NCI-H1436 treated with DMSO at 0.1 percent for 48 hours (cell line): ENCODE data around the gene UVRAG.
"Not testable (repeated sequence)": the region's sequence is repeated elsewhere in the genome, so short reads cannot be mapped to it uniquely, and the experiment has no call there.

Source experiments
- DNase-seq: peaks from one replicate; lab custom pipeline; 2025; lab: John Stamatoyannopoulos, UW

UVRAG gene

GRCh38 chr11:75845324-75845723, 30.3 kb downstream of the UVRAG start:
- DNase-seq, result no peak

DNA sequence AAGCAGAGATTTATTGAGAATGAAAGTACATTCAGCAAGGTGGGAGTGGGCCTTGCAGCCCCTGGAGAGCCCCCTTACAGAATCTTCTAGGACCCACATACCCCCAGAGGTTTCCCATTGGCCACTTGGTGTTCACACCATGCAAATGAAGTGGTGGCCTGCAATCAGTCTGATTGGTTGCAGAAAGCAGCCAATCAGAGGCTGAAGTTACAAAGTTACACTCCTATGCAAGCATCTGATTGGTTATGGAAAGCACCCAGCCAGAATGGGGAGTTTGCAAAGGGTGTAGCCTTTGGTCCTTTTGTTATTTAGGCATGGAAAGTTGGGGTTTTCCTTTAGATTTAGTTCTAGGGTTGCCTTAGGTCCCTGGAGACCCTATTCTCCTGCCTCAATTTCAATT, 34.9 kb downstream of the UVRAG start:
- no peak for DNase-seq

GRCh38 chr11:75850787-75851186, 35.8 kb downstream of the UVRAG start:
- no peak for DNase-seq

GRCh38 chr11:75851203-75851602, 36.2 kb downstream of the UVRAG start:
- no peak for DNase-seq

GRCh38 chr11:75852406-75853017, 37.5 kb downstream of the UVRAG start:
- DNase-seq, result no peak

DNA sequence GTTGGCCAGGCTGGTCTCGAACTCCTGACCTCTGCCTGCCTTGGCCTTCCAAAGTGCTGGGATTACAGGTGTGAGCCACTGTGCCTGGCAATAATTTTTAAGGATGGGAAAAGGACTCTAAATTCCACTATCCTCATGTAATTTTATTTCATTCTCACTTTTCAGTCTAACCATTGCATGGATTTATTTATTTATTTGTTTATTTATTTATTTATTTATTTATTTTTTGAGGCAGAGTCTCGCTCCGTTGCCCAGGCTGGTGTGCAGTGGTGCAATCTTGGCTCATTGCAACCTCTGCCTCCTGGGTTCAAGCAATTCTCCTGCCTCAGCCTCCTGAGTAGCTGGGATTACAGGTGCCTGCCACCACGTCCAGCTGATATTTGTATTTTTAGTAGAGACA, 38.6 kb downstream of the UVRAG start:
- not testable (repeated sequence) for DNase-seq

- DNase-seq, result no peak
These were observed 39.0 kb downstream of the UVRAG start for GRCh38 chr11:75853971-75854370.

- no peak for DNase-seq
These were observed 40.2 kb downstream of the UVRAG start for GRCh38 chr11:75855206-75855605.

DNA sequence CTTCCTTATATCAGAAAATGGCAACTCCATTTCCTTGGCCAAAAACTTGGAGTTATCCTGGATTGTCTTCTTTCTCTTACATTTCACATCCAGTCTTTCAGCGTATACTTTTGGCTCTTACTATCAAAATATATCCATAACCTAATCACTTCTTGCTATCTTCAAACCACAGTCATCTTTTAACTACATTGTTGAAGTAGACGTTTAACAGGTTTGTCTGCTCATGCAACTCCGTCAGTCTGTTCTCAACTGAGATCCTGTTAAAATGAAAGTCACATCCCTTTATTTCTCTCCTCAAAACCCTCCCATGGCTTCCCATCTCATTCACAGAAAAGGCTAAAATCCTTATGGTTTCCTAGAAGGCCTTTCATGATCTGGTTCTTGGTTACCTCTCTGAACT, 41.9 kb downstream of the UVRAG start:
- DNase-seq, result no peak

DNA sequence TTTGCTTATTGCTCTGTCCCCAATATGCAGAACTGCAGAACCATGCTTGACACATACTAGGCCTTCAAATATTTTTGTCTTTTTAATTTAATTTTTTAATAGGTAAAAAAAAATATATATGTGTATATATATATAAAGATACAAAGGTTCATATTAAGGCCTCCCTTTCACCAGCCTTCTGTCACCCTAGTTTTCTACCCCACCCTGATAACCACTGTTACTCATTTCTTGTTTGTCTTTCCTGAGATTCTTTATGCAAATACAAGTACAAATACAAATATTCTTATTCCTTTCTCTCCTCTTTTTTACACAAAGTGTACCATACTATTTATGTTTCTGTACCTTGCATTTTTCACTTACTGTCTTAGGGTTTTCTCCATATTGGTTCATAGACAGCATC, 43.0 kb downstream of the UVRAG start:
- no peak for DNase-seq

- DNase-seq, result no peak
These were observed 43.6 kb downstream of the UVRAG start for GRCh38 chr11:75858613-75859012.

DNA sequence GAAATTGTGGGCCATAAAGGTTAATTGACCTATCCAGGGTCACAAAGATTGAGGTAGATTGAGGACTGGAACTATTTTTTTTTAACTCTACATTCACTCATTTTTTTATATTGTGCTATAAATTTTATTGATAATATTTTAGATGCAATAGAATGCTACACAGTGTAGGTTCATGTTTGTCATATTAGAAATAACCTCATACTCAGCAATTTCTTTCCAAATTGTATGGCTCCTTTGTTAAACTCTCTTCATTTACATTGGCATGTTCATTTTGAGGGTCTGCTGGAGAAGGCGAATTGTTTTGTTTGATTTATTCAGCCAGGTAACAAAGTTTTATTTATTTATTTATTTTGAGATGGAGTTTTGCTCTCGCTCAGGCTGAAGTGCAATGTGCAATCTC, 44.6 kb downstream of the UVRAG start:
- DNase-seq, result no peak

DNA sequence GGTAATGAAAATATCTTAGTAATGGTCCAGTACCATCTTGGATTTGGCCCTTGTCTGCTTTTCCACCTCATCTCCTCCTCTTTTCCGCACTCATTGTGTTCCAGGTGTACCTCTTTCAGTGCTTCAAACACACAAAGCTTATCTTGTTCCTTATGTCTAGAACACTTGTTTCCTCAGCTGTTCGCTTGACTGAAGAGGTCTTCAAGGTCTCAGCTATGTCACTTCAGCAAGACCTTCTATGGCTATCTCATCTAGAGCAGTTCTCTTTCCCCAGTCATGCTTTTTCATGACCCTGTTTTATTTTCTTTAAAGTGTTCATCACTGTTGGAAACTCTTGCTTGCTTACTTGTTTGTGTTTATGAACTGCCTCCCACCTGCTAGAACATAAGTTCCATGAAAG, 47.4 kb downstream of the UVRAG start:
- DNase-seq, result no peak

- no peak for DNase-seq
These were observed 52.9 kb downstream of the UVRAG start for GRCh38 chr11:75867778-75868374.

GRCh38 chr11:75868990-75869389, 54.0 kb downstream of the UVRAG start:
- DNase-seq, result no peak

DNA sequence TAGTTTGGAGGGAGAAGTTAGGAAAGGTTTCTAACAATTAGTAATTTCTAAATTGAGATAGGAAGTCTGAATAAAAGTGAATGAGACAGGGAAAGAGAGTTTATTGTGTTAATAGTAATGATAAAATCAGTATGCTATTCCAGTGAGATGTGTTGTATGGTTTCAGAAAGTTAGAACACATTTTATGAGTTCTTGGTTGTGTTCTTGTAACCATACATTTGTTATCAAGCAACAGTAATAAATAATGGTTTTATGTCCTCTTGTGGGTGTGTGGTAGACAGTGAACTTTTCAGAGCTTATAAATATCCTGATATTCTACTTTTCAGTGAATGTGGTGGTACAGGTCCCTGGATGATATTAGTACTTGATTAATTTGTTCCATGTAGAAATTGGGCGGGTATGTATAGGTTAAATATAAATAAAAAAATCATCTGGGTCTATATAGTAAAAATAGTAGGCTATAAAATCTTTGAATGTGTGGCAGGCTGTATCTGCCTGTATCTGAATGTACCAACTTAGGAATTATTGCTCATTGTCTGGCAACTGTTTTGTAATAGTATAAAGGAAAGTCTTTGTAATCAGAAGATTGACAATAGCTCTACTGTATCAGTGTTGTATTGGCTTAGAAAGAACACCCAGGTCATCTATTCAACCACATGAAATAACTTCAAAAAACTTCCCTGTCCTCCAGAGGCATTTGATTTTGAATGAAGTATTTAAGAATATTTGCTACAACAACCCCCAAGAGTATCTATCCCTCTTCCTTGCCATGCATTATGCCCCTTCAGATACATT, 54.8 kb downstream of the UVRAG start:
- no peak for DNase-seq

DNA sequence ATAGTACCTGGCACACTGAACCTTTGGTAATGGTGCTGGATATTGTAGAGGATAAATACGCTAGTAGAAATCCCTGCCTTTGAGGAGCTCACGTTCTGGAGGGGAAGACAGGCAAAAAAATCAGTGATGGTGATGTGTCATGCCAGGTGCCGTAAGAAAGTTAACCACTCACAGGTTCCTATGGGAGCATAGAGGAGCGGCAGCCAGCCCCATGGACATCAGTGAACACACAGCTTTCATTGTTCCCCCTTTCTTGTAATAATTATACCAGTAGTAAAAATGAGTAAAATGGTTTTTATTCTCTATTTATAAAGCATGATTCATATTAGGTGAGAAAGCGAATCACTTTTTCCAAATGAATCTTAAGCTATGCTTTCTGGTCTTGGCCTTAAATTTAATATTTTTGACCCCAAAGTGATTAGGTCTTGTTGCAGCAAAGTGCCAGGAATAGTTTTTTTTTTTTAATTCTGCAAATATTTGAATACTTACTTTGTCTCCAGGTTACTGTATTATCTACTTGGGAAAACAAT, 57.9 kb downstream of the UVRAG start:
- no peak for DNase-seq

DNA sequence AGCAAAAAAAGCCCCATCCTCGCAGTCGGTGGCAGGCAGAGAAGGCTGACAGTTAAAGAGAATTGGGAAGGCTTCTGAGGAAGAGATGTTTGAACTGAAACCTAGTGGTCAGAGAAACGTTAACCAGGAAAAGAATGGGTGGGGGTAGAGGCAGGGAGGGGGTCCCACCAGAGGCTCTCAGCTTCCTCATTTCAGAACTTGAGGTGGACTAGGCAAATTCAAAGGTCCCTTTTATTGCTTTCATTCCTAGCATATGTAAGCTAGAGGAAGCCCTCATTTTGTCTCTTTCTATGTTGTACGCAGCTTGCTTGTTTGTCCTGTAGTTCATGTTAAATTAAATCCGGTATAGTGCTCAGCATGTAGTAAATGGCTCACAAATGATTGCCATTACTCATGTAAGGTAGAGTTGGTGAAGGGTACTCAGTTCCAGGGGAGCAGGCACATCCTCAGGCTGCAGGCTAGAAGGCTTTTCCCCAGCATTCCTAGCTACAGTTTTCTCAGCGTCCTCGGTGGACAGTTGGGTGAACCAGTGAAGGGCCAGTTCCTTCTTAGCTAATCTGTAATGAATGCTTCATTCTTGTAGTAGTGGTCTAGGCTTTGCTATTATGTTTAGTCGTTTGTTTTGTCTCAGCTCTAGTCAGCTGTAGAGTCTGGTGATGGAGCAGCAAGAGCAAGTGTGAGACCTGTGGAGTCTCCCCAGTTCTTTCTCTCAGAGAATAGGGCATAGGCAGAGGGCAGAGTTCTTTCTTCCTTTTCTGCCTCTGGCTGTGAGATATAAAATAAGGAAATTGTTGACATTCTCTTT, 58.6 kb downstream of the UVRAG start:
- DNase-seq, result no peak

- DNase-seq, result no peak
These were observed 59.8 kb downstream of the UVRAG start for GRCh38 chr11:75874684-75875341.

GRCh38 chr11:75877327-75877726, 62.3 kb downstream of the UVRAG start:
- not testable (repeated sequence) for DNase-seq

DNA sequence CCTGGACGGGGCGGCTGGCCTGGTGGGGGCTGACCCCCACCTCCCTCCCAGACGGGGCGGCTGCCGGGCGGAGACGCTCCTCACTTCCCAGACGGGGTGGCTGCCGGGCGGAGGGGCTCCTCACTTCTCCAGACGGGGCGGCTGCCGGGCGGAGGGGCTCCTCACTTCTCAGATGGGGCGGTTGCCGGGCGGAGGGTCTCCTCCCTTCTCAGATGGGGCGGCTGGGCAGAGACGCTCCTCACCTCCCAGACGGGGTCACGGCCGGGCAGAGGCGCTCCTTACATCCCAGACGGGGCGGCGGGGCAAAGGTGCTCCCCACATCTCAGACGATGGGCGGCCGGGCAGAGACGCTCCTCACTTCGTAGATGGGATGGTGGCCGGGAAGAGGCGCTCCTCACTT, 62.9 kb downstream of the UVRAG start:
- DNase-seq, result not testable (repeated sequence)

- DNase-seq, result no peak
These were observed 63.9 kb downstream of the UVRAG start for GRCh38 chr11:75878933-75879332.
